GM12878 (cell line): ENCODE measurements around the gene TOM1L2. TPM values are rescaled to one million over a fixed set of nuclear protein-coding genes. Genes with fewer than 3 reads are reported as not detected.

Experiments
- ATAC-seq: fragments of 200-7000 bp; cut with Tn5 transposase; 3 replicates; pipeline ENCODE4 v1.9.1; 2020; ENCODE audit warnings: mild to moderate bottlenecking, moderate library complexity
- BruUV-seq: library from RNA; stranded (reverse); fragments of 400-500 nt; replicated peaks from 2 replicates; lab custom pipeline; 2021; lab: Mats Ljungman, UMichigan
- CTCF ChIA-PET: fragments of 300-600 bp; sonication (Branson Sonifier 250); formaldehyde crosslinking; extraction: SDS; loops from one replicate; lab custom pipeline; 2021; ENCODE audit warnings: inconsistent platforms; lab: Yijun Ruan, JAX
- POLR2A ChIA-PET: fragments of 350-600 bp; formaldehyde crosslinking; extraction: SDS; loops from one replicate; lab custom pipeline; 2021; ENCODE audit warnings: inconsistent platforms; lab: Charles Lee
- RAD21 ChIA-PET: fragments of 300-600 bp; sonication (Branson Sonifier 250); formaldehyde crosslinking; loops from one replicate; lab custom pipeline; 2023; ENCODE audit warnings: antibody characterized with exemption; ENCODE audit not compliant: unreplicated experiment; lab: Charles Lee
- SMC1A ChIA-PET: fragments of 300-600 bp; sonication (Branson Sonifier 250); formaldehyde crosslinking; loops from one replicate; lab custom pipeline; 2023; ENCODE audit not compliant: unreplicated experiment, uncharacterized antibody; lab: Charles Lee
- DNase-seq: peaks from one replicate; pipeline ENCODE4 v3.0.0-alpha.2; 2011; ENCODE audit warnings: low read depth, low spot score
- FAIRE-seq: peaks from 3 replicates; lab custom pipeline; 2011; peaks lifted over from hg19 to GRCh38; lab: Jason Lieb, UNC
- H2AFZ ChIP-seq: 2 replicates; pipeline ENCODE4 v1.6.0; 2011; ENCODE audit warnings: low read depth, low read length, control low read depth; ENCODE audit not compliant: control insufficient read depth
- H3K27ac ChIP-seq: 2 replicates; pipeline ENCODE4 v1.5.1; 2011; ENCODE audit warnings: control low read depth; ENCODE audit not compliant: control insufficient read depth, insufficient read depth
- H3K27me3 ChIP-seq, 2 experiments: replicated peaks in 1 of 2; 2 replicates each; pipeline versions ENCODE4 v1.6.0 to v1.6.1; 2011; ENCODE audit warnings: low read length in 1 of 2; ENCODE audit not compliant: control insufficient read depth in 2 of 2, insufficient read depth in 2 of 2
- H3K36me3 ChIP-seq, 2 experiments: 2 replicates each; pipeline ENCODE4 v1.5.1; 2011; ENCODE audit warnings: low read length in 1 of 2; ENCODE audit not compliant: control insufficient read depth in 2 of 2, insufficient read depth in 2 of 2
- H3K4me1 ChIP-seq: 2 replicates; pipeline ENCODE4 v1.6.1; 2011; ENCODE audit warnings: mild to moderate bottlenecking, low read length, moderate library complexity, mixed read lengths; ENCODE audit not compliant: control insufficient read depth, insufficient read depth
- H3K4me2 ChIP-seq: 2 replicates; pipeline ENCODE4 v1.6.0; 2011; ENCODE audit warnings: control low read depth; ENCODE audit not compliant: control insufficient read depth, insufficient read depth
- H3K4me3 ChIP-seq: fragments of 200-600 bp; sonication (generic); 2 replicates; pipeline ENCODE4 v1.5.1; 2016
- H3K79me2 ChIP-seq: 2 replicates; pipeline ENCODE4 v1.6.0; 2011; ENCODE audit warnings: low read length; ENCODE audit not compliant: control insufficient read depth, insufficient read depth
- H3K9ac ChIP-seq: 2 replicates; pipeline ENCODE4 v1.8.0; 2011; ENCODE audit warnings: low read length, control low read depth, mixed read lengths; ENCODE audit not compliant: control insufficient read depth, insufficient read depth
- H3K9me3 ChIP-seq: replicated peaks from 3 replicates; pipeline ENCODE4 v1.5.1; 2011; ENCODE audit warnings: mild to moderate bottlenecking, low read length; ENCODE audit not compliant: control insufficient read depth, insufficient read depth
- H4K20me1 ChIP-seq: 2 replicates; pipeline ENCODE4 v1.6.0; 2011; ENCODE audit not compliant: control insufficient read depth, insufficient read depth
- NR2C1 ChIP-seq: fragments of 450-650 bp; IDR thresholded peaks from 2 replicates; pipeline ENCODE4 v1.6.1; 2017; ENCODE audit warnings: antibody characterized with exemption, mild to moderate bottlenecking, moderate library complexity
- RAD21 ChIP-seq: IDR thresholded peaks from 2 replicates; pipeline ENCODE4 v1.6.1; 2011; ENCODE audit warnings: mild to moderate bottlenecking, low read depth, low read length, moderate library complexity; ENCODE audit not compliant: insufficient read depth
- TCF12 ChIP-seq: IDR thresholded peaks from 2 replicates; pipeline ENCODE4 v1.6.1; 2011; ENCODE audit warnings: low read depth, mild to moderate bottlenecking, low read length
- WGBS: methylation state at CpG from one replicate; pipeline ENCODE4 v1.1.6; 2016; ENCODE audit warnings: low lambda C conversion rate; ENCODE audit not compliant: insufficient replicate concordance, insufficient coverage; ENCODE audit errors: missing lambda C conversion rate; 5-methylcytosine and 5-hydroxymethylcytosine counted together
- in situ Hi-C: fragments of 300-500 bp; cut with MboI; formaldehyde crosslinking; loops from 9 replicates; pipeline ENCODE4 v1.14.3; 2018; ENCODE audit warnings: mixed read lengths
- intact Hi-C: fragments of 100-400 bp; cut with micrococcal nuclease; formaldehyde crosslinking; loops from one replicate; pipeline ENCODE4 v1.14.2; 2022; ENCODE audit not compliant: unreplicated experiment
- polyA plus RNA-seq, 11 experiments: library from polyadenylated mRNA; depleted of rRNA in 4 of 11; unstranded in 6 of 11; stranded (reverse) in 5 of 11; fragments of >200 nt; fragmentation: Nextera tagmentation in 4 of 11; fragmentation: Illumina TruSeq in 1 of 11; extraction: Ambion mirVana in 4 of 11; extraction: Trizol in 1 of 11; gene quantifications; 1 replicate in 1 of 11; 2 replicates in 10 of 11; pipeline versions ENCODE4 v1.2.1 to v1.2.3, GENCODE V29; 2011 to 2016; ENCODE audit warnings: inconsistent platforms in 2 of 11, missing spikeins in 2 of 11, low read depth in 1 of 11
- total RNA-seq, 4 experiments: library from RNA; depleted of rRNA in 3 of 4; stranded (reverse); fragments of >200 nt in 3 of 4; fragmentation: Illumina TruSeq in 1 of 4; extraction: Trizol in 1 of 4; gene quantifications; 2 replicates each; pipeline versions ENCODE4 v1.2.1 to v1.2.3, GENCODE V29; 2013 to 2021
- TF ChIP-seq, protein P1 (sequence below), 3 experiments: IDR thresholded peaks in 2 of 3; conservative IDR thresholded peaks in 1 of 3; 2 replicates each; pipeline ENCODE4 v1.5.1; 2011; ENCODE audit warnings: low read depth in 3 of 3, low read length in 3 of 3, mild to moderate bottlenecking in 3 of 3, control low read depth in 2 of 3, moderate library complexity in 2 of 3, inconsistent platforms in 1 of 3, mixed read lengths in 1 of 3; ENCODE audit not compliant: control insufficient read depth in 2 of 3, insufficient read depth in 1 of 3; ENCODE audit errors: extremely low read depth in 1 of 3

The TOM1L2 gene
- total and polyA plus RNA-seq, 10 of the 15 experiments (the other 5 are each of a cell fraction or from before 2014, with no cell fraction given), result 0.19 to 19.2 (median 8.1) TPM

- ATAC-seq (peak; percentile 64), FAIRE-seq (no peak), DNase-seq (no peak)
- no peaks in the 10 kb centered on the region for H3K27me3 ChIP-seq
- intact Hi-C loops, result no loop called here
- H3K79me2 ChIP-seq, result no peaks in the 10 kb centered on the region
- no peaks in the 10 kb centered on the region for H3K4me1 ChIP-seq
- no peak overlapping the region for H3K9ac ChIP-seq
- no peak overlapping the region for H3K4me2 ChIP-seq
- H2AFZ ChIP-seq, result no peak overlapping the region
- BruUV-seq, result no TSS peak
- TF ChIP-seq, protein P1, sequence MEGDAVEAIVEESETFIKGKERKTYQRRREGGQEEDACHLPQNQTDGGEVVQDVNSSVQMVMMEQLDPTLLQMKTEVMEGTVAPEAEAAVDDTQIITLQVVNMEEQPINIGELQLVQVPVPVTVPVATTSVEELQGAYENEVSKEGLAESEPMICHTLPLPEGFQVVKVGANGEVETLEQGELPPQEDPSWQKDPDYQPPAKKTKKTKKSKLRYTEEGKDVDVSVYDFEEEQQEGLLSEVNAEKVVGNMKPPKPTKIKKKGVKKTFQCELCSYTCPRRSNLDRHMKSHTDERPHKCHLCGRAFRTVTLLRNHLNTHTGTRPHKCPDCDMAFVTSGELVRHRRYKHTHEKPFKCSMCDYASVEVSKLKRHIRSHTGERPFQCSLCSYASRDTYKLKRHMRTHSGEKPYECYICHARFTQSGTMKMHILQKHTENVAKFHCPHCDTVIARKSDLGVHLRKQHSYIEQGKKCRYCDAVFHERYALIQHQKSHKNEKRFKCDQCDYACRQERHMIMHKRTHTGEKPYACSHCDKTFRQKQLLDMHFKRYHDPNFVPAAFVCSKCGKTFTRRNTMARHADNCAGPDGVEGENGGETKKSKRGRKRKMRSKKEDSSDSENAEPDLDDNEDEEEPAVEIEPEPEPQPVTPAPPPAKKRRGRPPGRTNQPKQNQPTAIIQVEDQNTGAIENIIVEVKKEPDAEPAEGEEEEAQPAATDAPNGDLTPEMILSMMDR (IDR thresholded peaks at IDR 0.05 in 2 of 3, conservative IDR thresholded peaks at IDR 0.05 in 1 of 3; ENCODE audit: control insufficient read depth in 2 of 3, extremely low read depth in 1 of 3, insufficient read depth in 1 of 3, low read depth in 3 of 3, low read length in 3 of 3), result peak; percentile 20 to 36 (median 26); a peak in 3 of 6 replicates
- TF ChIP-seq TCF12 (no peak), RAD21 (peak; percentile 43), NR2C1 (no peak)
- no peak overlapping the region for H3K4me3 ChIP-seq
- no peaks in the 10 kb centered on the region for H3K9me3 ChIP-seq
- CTCF ChIA-PET, result interaction anchor here (0.8 to 2.7 kb wide), 6 partner anchors 15 to 163 kb away, joined by 3 to 16 read pairs (median 4); no protein-coding TSS in a partner anchor
- RAD21 ChIA-PET, result interaction anchor here (1.1 to 1.4 kb wide), 4 partner anchors 8 to 163 kb away, joined by 3 to 9 read pairs (median 4); no protein-coding TSS in a partner anchor
- in situ Hi-C loops, result no loop called here
- H4K20me1 ChIP-seq, result no peaks in the 10 kb centered on the region
- no peak overlapping the region for H3K27ac ChIP-seq
- H3K36me3 ChIP-seq, result no peaks in the 10 kb centered on the region; a peak in 1 of 4 replicates
- WGBS, result 56% methylated on average over 6 of the region's 6 CpGs
- SMC1A ChIA-PET, result interaction anchor here (1.0 to 1.3 kb wide), 5 partner anchors 9 to 163 kb away, joined by 3 to 8 read pairs (median 5); no protein-coding TSS in a partner anchor
- POLR2A ChIA-PET, result no interaction called here
Observed at GRCh38 chr17:17870247-17870646, 102.0 kb downstream of the TOM1L2 start.
